ENCODE results near the gene ATF7.

DNA sequence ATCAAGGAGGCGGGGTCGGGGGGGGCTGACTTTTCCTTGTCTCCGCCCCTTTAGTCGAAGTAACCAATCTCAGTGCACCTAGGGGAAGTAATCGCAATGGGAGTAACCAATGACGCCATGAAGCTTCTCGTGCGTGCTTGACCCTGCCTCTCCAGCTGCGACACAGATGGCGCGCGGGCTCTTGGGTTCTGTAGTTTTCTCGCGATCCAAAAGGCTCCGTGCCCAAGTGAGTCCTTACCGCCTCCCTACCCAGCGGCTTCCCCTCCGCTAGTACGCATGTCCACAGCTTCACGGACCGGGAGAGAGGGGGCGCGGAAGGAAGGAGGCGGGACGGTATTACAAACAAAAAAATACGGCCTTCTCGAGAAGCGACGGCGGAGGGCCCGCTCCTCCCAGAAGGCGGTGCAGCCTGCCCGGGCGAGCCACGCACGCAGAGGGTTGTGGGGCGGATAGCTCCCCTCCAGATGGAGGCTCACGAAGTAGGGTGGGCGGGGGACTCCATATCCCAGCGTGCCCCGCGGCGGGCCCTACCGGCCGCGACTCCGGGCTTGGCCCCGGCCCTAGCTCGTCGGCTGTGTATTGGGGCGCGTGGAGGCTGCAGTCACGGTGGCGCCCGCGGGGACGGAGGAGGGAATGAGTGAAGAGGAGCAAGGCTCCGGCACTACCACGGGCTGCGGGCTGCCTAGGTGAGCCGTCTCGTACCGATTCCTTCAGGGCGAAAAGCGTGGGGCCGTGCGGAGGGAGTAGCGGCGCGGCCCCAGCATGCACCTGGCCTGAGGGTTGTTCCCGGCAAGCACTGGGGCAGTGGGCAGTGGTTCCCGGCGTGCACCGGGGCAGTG lies 125.2 kb downstream of the ATF7 start, which contains the start of gene TARBP2:
- TF ChIP-seq CTCF (IDR thresholded peaks at IDR 0.05 in 8 of 11, conservative IDR thresholded peaks at IDR 0.05 in 3 of 11) (peak in 6 of 11 experiments; percentile 6 to 45 (median 21)), POLR2AphosphoS5 (IDR thresholded peaks at IDR 0.05) (peak; percentile 85 to 93 (median 88)), POLR2A (IDR thresholded peaks at IDR 0.05) (peak in 2 of 3 donors; percentile 7 to 69)

Data from spleen (tissue), 7 donors.